MCF 10A (cell line): ENCODE results near the gene TENT4A. TPM values are rescaled to one million over a fixed set of nuclear protein-coding genes. Genes with fewer than 3 reads are reported as not detected.

ENCODE experiments used
- BruUV-seq: library from RNA; stranded (reverse); fragments of 400-500 nt; replicated peaks from 2 replicates; lab custom pipeline; 2021; lab: Mats Ljungman, UMichigan
- CTCF ChIA-PET: fragments of 300-600 bp; sonication (Branson Sonifier 250); formaldehyde crosslinking; extraction: SDS; loops from one replicate; lab custom pipeline; 2021; ENCODE audit warnings: antibody characterized with exemption, inconsistent platforms; lab: Yijun Ruan, JAX
- POLR2A ChIA-PET: fragments of 300-600, 350-650 bp; sonication (Branson Sonifier 250); formaldehyde crosslinking; extraction: SDS; loops from one replicate; lab custom pipeline; 2020; ENCODE audit warnings: antibody characterized with exemption, inconsistent platforms; lab: Yijun Ruan, JAX
- DNase-seq: peaks from one replicate; pipeline ENCODE4 v3.0.0-alpha.2; 2018; ENCODE audit not compliant: unreplicated experiment
- H3K27ac Mint-ChIP-seq: one replicate; pipeline ENCODE4 v1.8.0; 2022; ENCODE audit warnings: mild to moderate bottlenecking, low read depth, mixed read lengths; ENCODE audit not compliant: unreplicated experiment
- H3K27me3 Mint-ChIP-seq: one replicate; pipeline ENCODE4 v1.8.0; 2022; ENCODE audit warnings: mixed read lengths; ENCODE audit not compliant: insufficient read depth, unreplicated experiment
- H3K36me3 Mint-ChIP-seq: one replicate; pipeline ENCODE4 v1.8.0; 2022; ENCODE audit warnings: mild to moderate bottlenecking, moderate library complexity, mixed read lengths; ENCODE audit not compliant: insufficient read depth, unreplicated experiment
- H3K4me1 Mint-ChIP-seq: one replicate; pipeline ENCODE4 v1.8.0; 2022; ENCODE audit warnings: mixed read lengths; ENCODE audit not compliant: insufficient read depth, unreplicated experiment
- H3K4me3 Mint-ChIP-seq: one replicate; pipeline ENCODE4 v1.8.0; 2022; ENCODE audit warnings: mild to moderate bottlenecking, moderate library complexity, mixed read lengths; ENCODE audit not compliant: unreplicated experiment
- H3K9me3 Mint-ChIP-seq: one replicate; pipeline ENCODE4 v1.8.0; 2022; ENCODE audit warnings: mixed read lengths; ENCODE audit not compliant: unreplicated experiment
- CTCF ChIP-seq: fragments of 200-600 bp; IDR thresholded peaks from one replicate; pipeline ENCODE4 v1.8.0; 2022; ENCODE audit warnings: antibody characterized with exemption, mild to moderate bottlenecking; ENCODE audit not compliant: unreplicated experiment
- intact Hi-C: fragments of 100-400 bp; cut with micrococcal nuclease; formaldehyde crosslinking; loops from 2 replicates; pipeline ENCODE4 v1.14.1; 2022
- total RNA-seq: library from RNA; stranded (reverse); gene quantifications from 2 replicates; pipeline ENCODE4 v1.2.3, GENCODE V29; 2022

Gene TENT4A
- total RNA-seq, 1 experiment from 2014 or later = 27.6 TPM

DNA sequence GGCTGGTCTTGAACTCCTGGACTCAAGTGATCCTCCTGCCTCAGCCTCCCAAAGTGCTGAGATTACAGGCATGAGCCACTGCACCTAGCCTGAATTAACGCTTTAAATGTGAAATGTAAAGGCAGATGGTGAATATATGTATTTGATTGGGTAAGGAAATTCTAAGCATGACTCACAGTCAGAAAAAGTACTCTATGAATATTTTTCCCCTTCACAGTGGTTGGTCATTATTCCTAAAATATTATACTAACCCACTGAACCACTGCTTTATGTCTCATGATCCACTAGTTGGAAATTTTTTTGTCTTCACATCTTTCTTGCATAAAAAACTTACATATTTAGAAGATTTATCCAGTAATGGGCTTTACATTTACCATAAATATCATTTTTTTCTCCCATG is 14.5 kb upstream of the TENT4A start:
- POLR2A ChIA-PET = interaction anchor here (0.7 to 0.9 kb wide), 2 partner anchors 14 to 295 kb away, joined by 3 to 4 read pairs; partner anchors contain the start of gene TENT4A
- Mint-ChIP-seq H3K4me1 (peaks cover 2% of the 10 kb centered on the region), H3K4me3 (no peak overlapping the region), H3K36me3 (no peaks in the 10 kb centered on the region), H3K27ac (no peak overlapping the region), H3K9me3 (no peaks in the 10 kb centered on the region), H3K27me3 (peaks cover 36% of the 10 kb centered on the region)
- CTCF ChIA-PET = interaction anchor here (0.6 kb wide), 1 partner anchor 1037 kb away, joined by 3 read pairs; no protein-coding TSS in a partner anchor
- intact Hi-C loops = no loop called here
- BruUV-seq = no TSS peak
- TF ChIP-seq CTCF = no peak
- DNase-seq = no peak

GRCh38 chr5:6699357-6699756 is 13.9 kb upstream of the TENT4A start:
- Mint-ChIP-seq H3K9me3 (no peaks in the 10 kb centered on the region), H3K27ac (no peak overlapping the region), H3K4me1 (peaks cover 7% of the 10 kb centered on the region), H3K27me3 (peaks cover 36% of the 10 kb centered on the region), H3K36me3 (no peaks in the 10 kb centered on the region), H3K4me3 (no peak overlapping the region)
- ChIA-PET POLR2A (interaction anchor here (0.6 to 0.9 kb wide), 3 partner anchors 14 to 296 kb away, joined by 3 to 4 read pairs (median 4); partner anchors contain the start of gene TENT4A), CTCF (no interaction called here)
- no TSS peak for BruUV-seq
- intact Hi-C loops = no loop called here
- no peak for DNase-seq
- TF ChIP-seq CTCF = no peak

GRCh38 chr5:6700074-6700684 is 13.1 kb upstream of the TENT4A start:
- intact Hi-C loops = no loop called here
- no peak overlapping the region for H3K4me3 Mint-ChIP-seq
- H3K27ac Mint-ChIP-seq = no peak overlapping the region
- H3K4me1 Mint-ChIP-seq = peaks cover 15% of the 10 kb centered on the region
- no peak for TF ChIP-seq CTCF
- no peak for DNase-seq
- no peaks in the 10 kb centered on the region for H3K36me3 Mint-ChIP-seq
- no TSS peak for BruUV-seq
- H3K27me3 Mint-ChIP-seq = peaks cover 36% of the 10 kb centered on the region
- ChIA-PET CTCF (interaction anchor here (0.7 to 1.0 kb wide), 2 partner anchors 9 to 45 kb away, joined by 3 to 5 read pairs; no protein-coding TSS in a partner anchor), POLR2A (interaction anchor here (1.6 kb wide), 1 partner anchor 12 kb away, joined by 4 read pairs; no protein-coding TSS in a partner anchor)
- no peaks in the 10 kb centered on the region for H3K9me3 Mint-ChIP-seq

GRCh38 chr5:6700685-6701355 is 12.4 kb upstream of the TENT4A start:
- POLR2A ChIA-PET = interaction anchor here (1.6 kb wide), 1 partner anchor 11 kb away, joined by 4 read pairs; no protein-coding TSS in a partner anchor
- Mint-ChIP-seq H3K4me1 (peaks cover 22% of the 10 kb centered on the region), H3K9me3 (no peaks in the 10 kb centered on the region), H3K4me3 (no peak overlapping the region), H3K36me3 (no peaks in the 10 kb centered on the region), H3K27me3 (peaks cover 36% of the 10 kb centered on the region), H3K27ac (no peak overlapping the region)
- intact Hi-C loops = no loop called here
- DNase-seq = no peak
- no peak for TF ChIP-seq CTCF
- CTCF ChIA-PET = interaction anchor here (0.6 to 1.0 kb wide), 3 partner anchors 8 to 809 kb away, joined by 3 to 5 read pairs (median 3); no protein-coding TSS in a partner anchor
- BruUV-seq = no TSS peak
